RWPE1 (cell line): ENCODE results near the gene F2.

Experiments used
- CTCF ChIA-PET: fragments of 350-600 bp; sonication (Branson Sonifier 250); formaldehyde crosslinking; extraction: SDS; loops from one replicate; lab custom pipeline; 2021; lab: Yijun Ruan, JAX
- POLR2A ChIA-PET: fragments of 400-600 bp; formaldehyde crosslinking; extraction: SDS; loops from one replicate; lab custom pipeline; 2020; ENCODE audit warnings: antibody characterized with exemption; ENCODE audit not compliant: low non-redundant PET; lab: Yijun Ruan, JAX
- DNase-seq: peaks from one replicate; pipeline ENCODE4 v3.0.0; 2012; ENCODE audit warnings: low spot score
- H3K27ac ChIP-seq: fragments of 450-650 bp; 2 replicates; pipeline ENCODE4 v1.5.1; 2017
- TF ChIP-seq, protein P1 (sequence below): fragments of 450-650 bp; conservative IDR thresholded peaks from 2 replicates; pipeline ENCODE4 v1.5.1; 2017; ENCODE audit warnings: low read depth, mild to moderate bottlenecking

F2 gene

DNA sequence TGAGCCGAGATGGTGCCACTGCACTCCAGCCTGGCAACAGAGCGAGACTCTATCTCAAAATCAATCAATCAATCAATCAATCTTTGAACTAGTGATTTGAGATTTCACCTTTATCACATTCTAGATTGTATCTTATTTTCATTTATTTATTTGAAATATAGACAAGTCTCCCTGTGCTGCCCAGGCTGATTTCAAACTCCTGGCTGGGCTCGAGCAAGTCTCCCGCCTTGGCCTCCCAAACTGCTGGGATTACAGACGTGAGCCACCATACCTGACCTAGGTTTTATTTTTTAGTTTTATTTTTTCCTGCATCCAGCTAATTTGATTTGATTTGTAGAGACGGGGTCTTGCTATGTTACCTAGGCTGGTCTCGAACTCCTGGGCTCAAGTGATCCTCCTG is 17.1 kb downstream of the F2 start:
- ChIA-PET CTCF (no interaction called here), POLR2A (no interaction called here)
- DNase-seq = no peak
- TF ChIP-seq, protein P1, sequence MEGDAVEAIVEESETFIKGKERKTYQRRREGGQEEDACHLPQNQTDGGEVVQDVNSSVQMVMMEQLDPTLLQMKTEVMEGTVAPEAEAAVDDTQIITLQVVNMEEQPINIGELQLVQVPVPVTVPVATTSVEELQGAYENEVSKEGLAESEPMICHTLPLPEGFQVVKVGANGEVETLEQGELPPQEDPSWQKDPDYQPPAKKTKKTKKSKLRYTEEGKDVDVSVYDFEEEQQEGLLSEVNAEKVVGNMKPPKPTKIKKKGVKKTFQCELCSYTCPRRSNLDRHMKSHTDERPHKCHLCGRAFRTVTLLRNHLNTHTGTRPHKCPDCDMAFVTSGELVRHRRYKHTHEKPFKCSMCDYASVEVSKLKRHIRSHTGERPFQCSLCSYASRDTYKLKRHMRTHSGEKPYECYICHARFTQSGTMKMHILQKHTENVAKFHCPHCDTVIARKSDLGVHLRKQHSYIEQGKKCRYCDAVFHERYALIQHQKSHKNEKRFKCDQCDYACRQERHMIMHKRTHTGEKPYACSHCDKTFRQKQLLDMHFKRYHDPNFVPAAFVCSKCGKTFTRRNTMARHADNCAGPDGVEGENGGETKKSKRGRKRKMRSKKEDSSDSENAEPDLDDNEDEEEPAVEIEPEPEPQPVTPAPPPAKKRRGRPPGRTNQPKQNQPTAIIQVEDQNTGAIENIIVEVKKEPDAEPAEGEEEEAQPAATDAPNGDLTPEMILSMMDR = no peak
- no peak overlapping the region for H3K27ac ChIP-seq

DNA sequence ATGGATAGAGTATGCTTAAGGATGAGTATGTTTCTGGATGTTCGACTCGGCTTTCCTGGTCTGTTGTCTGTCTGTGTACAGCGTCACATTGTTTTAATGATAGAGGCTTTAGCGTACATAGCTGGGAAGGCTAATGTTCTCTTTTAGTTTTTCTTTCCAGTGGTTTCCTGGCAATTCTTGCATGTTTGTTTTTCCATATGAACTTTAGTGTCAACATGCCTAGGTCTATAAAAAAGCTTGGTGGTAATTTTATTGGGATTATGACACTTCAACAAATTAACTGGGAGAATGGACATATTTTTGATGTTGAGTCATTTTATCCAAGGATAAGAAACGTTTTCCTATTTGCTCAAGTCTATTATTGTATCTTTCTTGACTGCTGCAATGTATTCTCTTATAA is 17.6 kb downstream of the F2 start:
- ChIA-PET CTCF (no interaction called here), POLR2A (no interaction called here)
- no peak overlapping the region for H3K27ac ChIP-seq
- DNase-seq = no peak
- TF ChIP-seq, protein P1 = no peak

DNA sequence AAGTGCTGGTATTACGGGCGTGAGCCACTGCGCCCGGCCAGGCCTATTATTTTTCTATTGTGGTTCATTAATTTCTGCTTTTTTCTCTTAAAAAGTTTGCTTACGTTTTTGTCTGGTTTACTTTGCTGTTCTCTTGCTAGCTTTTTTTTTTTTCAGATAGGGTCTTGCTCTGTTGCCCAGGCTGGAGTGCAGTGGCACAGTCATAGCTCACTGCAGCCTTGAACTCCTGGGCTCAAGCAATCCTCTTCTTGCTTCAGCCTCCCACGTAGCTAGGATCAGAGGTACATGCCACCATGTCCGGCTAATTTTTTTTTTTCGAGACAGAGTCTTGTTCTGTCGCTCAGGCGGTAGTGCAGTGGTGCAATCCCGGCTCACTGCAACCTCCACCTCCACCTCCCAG is 18.7 kb downstream of the F2 start:
- POLR2A ChIA-PET = no interaction called here
- TF ChIP-seq, protein P1 = no peak
- CTCF ChIA-PET = interaction anchor here (0.7 kb wide), 1 partner anchor 76 kb away, joined by 3 read pairs; no protein-coding TSS in a partner anchor
- no peak for DNase-seq
- H3K27ac ChIP-seq = no peak overlapping the region

DNA sequence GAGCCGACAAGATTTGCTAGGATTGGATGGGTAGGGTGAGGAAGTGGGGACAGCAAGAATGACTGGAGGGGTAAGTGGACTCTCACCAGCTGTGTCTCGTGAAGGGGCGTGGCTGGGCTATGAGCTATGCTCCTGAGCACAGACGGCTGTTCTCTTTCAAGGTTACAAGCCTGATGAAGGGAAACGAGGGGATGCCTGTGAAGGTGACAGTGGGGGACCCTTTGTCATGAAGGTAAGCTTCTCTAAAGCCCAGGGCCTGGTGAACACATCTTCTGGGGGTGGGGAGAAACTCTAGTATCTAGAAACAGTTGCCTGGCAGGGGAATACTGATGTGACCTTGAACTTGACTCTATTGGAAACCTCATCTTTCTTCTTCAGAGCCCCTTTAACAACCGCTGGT is 19.9 kb downstream of the F2 start:
- TF ChIP-seq, protein P1 = no peak
- CTCF ChIA-PET = no interaction called here
- H3K27ac ChIP-seq = no peak overlapping the region
- POLR2A ChIA-PET = no interaction called here
- DNase-seq = no peak

DNA sequence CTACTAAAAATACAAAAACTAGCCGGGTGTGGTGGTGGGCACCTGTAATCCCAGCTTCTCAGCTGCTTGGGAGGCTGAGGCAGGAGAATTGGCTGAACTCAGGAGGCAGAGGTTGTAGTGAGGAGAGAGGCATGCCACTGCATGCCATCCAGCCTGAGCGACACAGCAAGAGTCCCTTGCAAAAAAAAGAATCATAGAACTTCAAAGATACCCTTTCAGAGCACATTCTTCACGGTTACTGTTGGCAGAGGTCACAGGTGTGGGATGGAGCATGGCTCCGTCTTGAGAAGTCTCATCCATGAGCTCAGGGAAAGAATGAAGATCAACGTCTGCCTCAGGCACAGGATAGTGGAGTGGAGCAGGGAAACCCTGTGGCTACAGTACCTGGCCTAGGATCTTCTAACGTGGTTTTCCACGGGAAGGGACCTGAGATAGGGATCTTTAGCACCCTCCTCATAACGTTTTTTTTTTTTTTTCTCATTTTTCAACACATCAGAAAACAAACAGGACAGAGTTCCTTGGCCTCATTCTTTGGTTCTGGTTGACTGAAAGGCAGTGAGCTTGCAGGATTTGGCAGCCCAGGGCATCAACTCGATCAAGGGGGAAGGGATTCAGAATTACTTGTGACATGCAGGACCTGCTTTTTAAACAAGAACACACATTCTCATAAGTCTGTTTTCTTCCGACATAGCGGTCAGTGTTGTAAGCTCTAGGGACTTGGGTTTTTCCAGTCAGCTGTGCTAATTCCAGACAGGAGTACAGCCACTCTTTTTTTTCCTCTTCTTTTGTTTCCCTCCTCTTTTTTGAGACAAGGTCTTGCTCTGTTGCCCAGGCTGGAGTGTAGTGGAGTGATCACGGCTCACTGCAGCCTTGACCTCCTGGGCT is 22.8 kb downstream of the F2 start:
- TF ChIP-seq, protein P1 = no peak
- DNase-seq = no peak
- ChIA-PET POLR2A (no interaction called here), CTCF (no interaction called here)
- peak overlapping the region; percentile 50 for H3K27ac ChIP-seq

DNA sequence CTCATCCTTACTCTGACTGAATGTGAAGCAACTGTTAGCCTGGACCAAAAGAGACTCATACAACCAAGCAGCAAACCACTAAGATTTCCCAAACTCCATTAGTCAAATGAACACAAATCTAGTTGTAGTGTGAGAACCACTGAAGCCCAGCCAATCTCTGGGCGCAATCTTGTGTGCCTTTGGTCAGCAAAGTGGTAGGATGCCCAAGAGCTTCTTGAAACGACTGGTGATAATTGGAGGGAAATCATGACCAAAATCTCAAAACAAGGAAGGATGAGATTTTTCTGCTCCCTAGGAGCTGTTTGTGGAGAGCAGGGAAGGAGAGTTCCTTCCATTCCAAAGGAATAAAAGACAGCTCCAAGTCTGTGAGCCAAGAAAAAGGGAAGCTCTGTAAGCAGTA is 24.0 kb downstream of the F2 start:
- POLR2A ChIA-PET = no interaction called here
- DNase-seq = no peak
- TF ChIP-seq, protein P1 = no peak
- CTCF ChIA-PET = no interaction called here
- H3K27ac ChIP-seq = no peak overlapping the region
